ENCODE measurements around the gene CLTC.

DNA sequence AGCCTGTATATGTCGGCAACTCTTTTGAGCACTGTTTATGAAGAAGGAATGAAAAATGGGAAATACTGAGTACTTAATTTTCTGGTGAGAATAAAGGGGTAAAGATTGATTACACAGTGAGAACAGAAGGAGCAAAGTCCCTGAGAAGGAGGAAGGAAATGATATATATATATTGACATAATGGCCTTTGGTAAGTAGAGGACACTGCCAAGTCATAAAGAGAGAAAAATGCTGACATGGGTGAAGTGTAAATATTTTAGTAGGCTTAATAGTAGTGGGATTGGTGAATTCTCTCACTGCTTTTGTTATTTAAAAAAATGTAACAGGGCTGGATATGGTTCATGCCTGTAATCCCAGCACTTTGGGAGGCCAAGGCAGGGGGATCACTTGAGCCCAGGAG, 103.9 kb downstream of the CLTC start:
- TF ChIP-seq, protein P1, sequence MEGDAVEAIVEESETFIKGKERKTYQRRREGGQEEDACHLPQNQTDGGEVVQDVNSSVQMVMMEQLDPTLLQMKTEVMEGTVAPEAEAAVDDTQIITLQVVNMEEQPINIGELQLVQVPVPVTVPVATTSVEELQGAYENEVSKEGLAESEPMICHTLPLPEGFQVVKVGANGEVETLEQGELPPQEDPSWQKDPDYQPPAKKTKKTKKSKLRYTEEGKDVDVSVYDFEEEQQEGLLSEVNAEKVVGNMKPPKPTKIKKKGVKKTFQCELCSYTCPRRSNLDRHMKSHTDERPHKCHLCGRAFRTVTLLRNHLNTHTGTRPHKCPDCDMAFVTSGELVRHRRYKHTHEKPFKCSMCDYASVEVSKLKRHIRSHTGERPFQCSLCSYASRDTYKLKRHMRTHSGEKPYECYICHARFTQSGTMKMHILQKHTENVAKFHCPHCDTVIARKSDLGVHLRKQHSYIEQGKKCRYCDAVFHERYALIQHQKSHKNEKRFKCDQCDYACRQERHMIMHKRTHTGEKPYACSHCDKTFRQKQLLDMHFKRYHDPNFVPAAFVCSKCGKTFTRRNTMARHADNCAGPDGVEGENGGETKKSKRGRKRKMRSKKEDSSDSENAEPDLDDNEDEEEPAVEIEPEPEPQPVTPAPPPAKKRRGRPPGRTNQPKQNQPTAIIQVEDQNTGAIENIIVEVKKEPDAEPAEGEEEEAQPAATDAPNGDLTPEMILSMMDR (IDR thresholded peaks at IDR 0.05), result no peak
- TF ChIP-seq EZH2 (IDR thresholded peaks at IDR 0.05; ENCODE audit: borderline replicate concordance, insufficient read depth, low read depth, low read length, poor library complexity, severe bottlenecking), result no peak
